GM18511 (cell line): ENCODE measurements around the gene IGFLR1.

Source experiments
- ATAC-seq: cut with Tn5 transposase; IDR thresholded peaks from one replicate; pipeline ENCODE4 v1.9.1; 2021; ENCODE audit warnings: mild to moderate bottlenecking, moderate library complexity; ENCODE audit not compliant: unreplicated experiment

Gene IGFLR1, protein sequence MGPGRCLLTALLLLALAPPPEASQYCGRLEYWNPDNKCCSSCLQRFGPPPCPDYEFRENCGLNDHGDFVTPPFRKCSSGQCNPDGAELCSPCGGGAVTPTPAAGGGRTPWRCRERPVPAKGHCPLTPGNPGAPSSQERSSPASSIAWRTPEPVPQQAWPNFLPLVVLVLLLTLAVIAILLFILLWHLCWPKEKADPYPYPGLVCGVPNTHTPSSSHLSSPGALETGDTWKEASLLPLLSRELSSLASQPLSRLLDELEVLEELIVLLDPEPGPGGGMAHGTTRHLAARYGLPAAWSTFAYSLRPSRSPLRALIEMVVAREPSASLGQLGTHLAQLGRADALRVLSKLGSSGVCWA

DNA sequence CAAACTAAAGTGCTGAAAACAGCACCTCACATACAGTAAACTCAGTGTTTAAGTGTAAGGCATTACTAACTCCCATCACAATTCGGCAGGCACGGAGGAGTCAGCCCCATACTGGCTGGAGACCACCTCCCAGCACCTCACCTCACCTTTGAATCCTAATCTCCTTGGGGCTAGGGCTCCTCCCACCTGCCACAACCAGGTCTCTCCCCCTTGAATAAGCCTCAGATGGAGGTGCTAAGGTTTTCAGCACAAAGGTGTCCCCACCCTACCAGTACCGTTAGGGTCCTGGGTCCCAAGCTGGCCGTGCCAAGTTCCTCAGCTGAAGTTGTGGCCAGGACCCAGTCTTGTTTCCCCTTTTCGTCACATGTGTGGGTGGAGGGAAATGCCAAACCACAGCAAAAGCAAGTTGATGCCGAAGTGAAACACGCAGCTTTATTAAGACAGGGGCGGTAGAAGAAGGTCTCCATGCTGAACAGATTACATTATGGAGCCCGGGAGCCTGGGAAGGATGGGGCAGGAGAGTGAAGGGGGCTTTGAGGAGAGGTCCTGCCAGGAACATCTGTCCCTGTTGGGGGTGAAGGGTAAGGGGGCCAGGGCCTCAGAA is at the start of gene IGFLR1:
Gene IGFLR1, minus strand, starts transcription at position 332 of the 604 bp plus-strand sequence. CDS start 1,272 bp downstream, outside the sequence.
- ATAC-seq = no peak

DNA sequence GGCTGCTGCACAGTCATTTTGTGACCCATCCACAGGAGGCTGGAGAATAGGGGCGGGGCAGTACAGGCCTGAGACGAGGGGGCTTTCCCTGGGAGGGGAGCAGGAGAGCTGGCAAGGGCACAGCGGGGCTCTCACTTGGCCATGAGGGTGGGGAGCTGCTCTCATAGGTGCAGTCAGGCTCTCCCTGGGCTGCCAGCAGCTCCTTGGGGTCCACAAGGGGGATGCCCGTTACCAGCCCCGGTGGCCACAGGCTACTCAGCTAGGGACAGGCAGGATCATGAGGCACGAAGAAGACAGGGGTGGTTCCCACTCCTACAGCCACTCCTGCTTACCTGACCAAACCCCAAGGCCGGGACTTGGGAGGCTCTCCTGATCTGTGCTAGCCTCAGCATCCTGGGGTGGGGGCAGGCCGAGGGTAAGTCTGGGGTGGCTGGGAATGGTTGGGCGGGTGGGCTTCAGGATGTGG is 49.6 kb upstream of the IGFLR1 start:
- no peak for ATAC-seq

DNA sequence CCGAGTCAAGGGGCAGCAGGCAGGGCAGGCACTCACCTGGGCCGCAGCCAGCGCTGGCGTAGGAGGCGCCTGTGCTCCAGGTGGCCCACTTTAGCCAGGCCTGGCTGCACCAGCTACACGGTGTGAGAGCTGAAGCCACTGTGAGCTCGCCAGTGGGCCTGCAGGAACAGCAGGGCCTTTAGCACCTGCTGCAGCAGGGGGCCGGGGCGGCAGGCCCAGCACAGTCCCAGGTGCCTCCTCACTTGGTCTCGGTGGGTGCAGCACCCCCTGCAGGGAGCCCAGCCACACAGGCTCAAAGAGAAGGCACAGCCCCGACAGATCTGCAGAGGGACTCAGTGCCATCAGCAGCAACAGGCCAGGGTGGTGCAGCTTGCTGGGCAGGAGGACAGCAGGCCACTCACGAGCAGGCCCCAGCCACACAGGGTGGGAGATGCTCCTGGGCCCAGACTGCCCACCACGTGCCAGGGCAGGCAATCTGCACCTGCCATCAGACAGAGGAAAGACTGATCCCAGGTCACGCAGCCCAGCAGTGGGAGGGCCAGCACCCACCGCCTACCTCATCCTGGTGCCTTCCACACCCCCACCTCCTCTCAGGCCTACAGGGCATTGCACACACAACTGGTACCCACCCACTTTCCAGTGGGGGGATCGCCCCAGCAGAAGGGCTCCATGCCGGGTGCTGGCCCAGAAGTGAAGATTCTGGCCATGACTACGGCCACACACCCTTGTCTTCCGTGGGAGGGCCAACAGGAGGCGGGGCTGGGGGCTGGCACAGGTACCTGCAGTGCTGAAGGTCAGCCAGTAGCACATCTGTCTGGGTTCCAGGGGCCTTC is 48.9 kb upstream of the IGFLR1 start:
- no peak for ATAC-seq

DNA sequence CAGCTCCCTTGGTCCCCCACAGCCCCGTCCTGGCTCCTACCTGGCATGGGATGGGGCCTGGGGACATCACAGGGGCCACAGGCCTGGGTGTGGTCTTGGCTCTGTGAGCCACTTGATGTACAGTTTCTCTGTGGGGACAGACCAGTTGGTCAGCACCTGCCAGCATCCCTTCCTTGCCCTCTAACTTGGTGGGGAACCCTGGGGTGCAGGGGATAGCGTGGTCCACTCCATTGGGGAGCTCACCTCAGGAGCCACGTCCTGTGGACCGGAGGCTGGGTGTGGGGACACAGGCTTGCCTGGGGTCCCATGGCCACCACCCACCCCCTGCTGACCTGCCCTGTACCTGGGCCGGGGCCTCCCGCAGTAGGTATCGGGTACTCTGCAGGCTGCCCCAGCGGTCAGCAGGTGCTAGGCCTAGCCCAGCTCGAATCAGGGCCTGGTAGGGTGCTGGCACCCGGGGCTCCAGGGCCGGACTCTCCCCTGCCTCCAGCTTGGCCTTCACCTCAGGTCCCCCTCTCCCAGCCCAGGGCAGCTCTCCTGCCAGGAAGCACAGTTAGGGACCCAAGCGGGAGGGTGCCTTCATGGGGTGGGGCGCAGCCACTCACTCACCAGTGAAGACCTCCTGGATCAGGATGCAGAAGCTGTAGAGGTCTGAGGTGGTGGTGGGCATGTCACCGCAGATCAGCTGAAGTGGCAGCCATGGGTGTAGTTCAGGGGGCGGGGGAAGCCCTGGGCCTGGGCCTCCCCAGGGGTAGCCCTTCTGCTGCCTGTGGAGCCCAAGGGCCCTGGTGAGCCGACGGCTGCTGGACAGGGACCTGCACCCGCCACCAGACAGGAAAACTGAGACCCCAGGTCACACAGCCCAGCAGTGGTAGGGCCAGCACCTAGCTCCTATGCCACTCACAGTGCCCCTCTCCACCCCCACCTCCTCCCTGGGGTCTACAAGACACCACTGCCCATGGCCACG is 48.0 kb upstream of the IGFLR1 start:
- no peak for ATAC-seq

DNA sequence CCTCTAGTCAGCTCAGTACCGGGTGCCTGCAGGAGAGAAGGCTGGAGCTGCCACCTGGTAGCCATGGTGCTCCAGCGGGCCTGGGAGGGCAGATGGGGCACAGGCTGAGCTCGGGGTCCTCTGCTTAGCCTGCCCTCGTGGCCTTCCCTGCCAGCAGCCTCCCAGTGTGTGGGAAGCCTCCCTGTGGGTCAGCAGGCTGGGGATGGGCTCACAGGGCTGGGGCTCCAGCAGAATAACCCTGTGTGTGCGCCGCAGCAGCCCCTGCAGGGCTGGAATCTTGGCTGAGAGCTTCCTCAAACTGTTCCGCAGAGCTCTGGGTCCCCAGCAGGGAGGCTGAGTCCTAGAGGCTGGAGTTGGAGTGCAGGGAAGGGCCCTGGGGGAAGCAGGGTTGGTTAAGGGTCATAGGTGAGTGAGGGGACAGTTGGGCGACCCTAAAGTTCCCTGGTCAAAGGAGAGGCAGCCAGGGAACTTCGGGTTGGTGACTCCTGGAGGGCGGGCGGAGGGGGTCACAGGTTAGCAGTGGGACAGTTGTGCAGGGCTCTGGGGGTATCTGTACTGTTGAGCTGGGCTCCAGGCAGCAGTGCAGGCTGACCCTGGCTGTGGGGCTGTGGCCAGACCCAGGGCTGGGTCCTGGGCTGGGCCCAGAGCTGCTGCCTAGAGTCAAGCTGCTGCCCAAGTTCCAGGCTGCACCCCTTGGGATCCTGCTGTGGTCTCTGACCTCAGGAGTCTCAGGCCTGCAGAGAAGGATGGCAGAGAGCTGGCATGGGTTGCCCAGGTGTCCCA is 47.1 kb upstream of the IGFLR1 start:
- ATAC-seq = no peak

DNA sequence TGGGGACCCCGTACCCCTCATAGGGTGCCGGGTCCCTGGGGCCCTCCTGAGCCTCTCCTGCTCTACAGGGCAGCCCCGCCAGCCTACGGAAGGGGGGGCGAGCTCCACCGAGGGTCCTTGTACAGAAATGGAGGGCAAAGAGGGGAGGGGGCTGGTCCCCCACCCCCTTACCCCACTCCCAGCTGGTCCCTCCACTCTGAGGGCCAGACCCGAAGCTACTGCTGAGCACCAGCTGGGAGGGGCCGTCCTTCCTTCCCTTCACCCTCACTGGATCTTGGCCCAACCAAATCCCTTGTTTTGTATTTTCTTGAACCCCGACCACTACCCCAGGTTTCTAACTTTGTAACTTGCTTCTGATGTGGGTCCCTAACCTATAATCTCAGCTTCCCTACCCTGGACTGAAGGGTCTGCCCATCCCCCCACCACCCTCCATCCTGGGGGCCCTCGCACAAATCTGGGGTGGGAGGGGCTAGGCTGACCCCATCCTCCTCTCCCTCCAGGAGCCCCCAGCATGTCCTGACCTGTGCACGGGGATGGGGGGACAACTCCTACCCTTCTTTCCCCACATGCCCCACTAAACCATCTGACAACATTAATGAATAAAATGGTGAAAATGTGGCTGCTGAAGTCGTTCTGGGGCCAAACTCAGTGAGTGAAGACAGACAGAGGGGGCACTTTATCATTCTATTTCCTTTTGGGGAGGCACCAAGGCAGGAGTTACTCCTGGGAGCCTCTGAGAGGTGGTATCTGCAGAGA is 46.1 kb upstream of the IGFLR1 start:
- no peak for ATAC-seq

DNA sequence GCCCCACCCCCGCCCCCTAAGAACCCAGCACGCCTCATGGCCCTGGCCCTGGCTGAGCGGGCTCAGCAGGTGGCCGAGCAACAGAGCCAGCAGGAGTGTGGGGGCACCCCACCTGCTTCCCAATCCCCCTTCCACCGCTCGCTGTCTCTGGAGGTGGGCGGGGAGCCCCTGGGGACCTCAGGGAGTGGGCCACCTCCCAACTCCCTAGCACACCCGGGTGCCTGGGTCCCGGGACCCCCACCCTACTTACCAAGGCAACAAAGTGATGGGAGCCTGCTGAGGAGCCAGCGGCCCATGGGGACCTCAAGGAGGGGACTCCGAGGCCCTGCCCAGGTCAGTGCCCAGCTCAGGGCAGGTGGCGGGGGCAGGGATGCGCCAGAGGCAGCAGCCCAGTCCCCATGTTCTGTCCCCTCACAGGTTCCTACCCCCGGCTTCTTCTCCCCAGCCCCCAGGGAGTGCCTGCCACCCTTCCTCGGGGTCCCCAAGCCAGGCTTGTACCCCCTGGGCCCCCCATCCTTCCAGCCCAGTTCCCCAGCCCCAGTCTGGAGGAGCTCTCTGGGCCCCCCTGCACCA is 45.1 kb upstream of the IGFLR1 start:
- ATAC-seq = no peak

DNA sequence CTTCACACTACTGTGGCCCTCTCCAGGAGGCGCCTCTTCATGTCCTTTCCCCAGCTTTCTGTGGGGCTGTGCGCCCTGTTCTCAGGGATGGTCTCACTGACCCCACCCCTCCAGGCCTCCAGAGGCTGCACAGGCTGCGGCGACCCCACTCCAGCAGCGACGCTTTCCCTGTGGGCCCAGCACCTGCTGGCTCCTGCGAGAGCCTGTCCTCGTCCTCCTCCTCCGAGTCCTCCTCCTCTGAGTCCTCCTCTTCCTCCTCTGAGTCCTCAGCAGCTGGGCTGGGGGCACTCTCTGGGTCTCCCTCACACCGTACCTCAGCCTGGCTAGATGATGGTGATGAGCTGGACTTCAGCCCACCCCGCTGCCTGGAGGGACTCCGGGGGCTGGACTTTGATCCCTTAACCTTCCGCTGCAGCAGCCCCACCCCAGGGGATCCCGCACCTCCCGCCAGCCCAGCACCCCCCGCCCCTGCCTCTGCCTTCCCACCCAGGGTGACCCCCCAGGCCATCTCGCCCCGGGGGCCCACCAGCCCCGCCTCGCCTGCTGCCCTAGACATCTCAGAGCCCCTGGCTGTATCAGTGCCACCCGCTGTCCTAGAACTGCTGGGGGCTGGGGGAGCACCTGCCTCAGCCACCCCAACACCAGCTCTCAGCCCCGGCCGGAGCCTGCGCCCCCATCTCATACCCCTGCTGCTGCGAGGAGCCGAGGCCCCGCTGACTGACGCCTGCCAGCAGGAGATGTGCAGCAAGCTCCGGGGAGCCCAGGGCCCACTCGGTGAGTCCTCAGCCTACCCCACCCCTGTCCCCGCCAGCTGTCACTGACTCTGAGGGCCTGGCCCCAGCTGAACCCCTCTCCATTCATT is 44.3 kb upstream of the IGFLR1 start:
- ATAC-seq = no peak

DNA sequence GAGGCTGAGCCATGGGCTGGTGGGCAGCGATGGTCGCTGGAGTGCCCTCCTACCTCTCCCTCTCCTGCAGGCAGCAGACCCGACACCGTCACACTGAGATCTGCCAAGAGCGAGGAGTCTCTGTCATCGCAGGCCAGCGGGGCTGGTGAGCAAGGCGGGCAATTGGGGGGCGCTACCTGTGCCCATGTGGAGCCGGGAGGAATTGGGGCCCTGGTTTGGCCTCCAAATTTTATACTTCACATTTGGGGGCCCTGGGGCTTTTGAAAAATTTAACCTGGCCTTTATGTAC is 43.0 kb upstream of the IGFLR1 start:
- no peak for ATAC-seq

DNA sequence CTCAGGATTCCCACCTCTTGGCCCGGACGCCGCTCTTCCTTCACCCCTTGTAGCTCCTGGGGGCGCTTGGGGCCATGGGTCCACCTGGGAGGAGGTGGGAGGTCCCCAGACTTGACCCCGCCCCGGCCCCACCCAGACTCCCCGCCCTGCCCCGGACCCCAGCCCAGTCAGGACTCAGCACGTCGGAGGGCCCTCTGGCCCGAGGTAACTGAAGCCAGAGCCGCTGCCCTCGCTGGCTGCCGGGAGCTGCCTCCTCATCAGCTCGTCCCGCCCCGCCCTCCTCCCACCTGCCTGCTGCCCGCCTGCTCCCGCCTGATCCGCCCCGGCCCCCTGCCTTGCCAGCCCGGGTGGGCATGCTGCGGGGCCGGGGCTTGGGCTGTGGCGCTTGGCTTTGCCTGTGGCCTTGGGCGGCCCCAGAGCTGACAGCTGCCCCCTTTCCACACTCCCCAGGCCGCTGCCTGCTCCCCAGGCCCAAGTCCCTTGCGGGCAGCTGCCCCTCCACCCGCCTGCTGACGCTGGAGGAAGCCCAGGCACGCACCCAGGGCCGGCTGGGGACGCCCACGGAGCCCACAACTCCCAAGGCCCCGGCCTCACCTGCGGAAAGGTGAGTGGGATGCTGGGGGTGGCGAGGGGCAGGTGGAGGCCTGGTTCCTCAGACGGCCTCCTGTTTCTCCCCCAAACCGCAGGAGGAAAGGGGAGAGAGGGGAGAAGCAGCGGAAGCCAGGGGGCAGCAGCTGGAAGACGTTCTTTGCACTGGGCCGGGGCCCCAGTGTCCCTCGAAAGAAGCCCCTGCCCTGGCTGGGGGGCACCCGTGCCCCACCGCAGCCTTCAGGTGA is 42.5 kb upstream of the IGFLR1 start:
- no peak for ATAC-seq

DNA sequence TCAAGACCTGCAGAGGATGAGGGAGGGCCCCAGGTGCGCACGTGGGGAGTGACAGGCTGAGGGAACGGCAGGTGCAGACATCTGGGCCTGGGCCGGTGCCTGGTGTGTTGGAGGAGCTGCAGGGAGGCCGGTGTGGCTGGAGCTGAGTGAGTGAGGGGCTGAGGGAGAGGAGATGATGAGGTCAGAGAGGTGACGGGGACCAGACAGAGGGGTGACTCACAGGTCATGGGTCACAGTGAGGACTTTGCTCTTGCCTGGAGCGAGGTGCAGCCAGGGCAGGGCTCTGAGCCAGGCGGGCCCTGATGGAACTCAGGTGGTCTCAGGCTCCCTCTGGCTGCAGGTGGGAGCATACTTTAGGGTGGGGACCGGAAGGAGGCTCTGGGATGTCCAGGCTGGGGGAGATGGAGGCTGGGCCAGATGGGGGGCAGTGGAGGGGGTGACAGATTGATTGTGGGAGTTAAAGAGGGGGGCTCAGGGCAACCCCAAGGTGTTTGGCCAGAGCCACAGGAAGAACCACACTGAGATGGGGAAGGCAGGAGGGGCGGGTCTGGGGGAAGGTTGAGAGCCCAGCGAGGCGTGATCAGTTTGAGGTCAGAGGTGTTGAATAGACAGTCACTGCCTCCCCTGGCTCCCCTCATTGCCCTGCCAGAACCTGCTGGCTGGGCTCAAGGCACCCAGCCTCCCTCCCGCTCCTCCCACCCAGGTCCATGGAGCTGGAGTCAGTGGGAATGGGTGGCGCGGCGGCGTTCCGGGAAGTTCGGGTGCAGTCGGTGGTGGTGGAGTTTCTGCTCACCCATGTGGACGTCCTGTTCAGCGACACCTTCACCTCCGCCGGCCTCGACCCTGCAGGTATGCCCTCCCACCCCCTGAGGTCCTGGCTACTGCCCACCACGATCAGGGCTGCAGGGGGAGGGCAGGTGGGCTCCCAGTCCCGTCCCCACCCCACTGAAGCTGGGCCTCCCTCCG is 41.5 kb upstream of the IGFLR1 start:
- no peak for ATAC-seq

DNA sequence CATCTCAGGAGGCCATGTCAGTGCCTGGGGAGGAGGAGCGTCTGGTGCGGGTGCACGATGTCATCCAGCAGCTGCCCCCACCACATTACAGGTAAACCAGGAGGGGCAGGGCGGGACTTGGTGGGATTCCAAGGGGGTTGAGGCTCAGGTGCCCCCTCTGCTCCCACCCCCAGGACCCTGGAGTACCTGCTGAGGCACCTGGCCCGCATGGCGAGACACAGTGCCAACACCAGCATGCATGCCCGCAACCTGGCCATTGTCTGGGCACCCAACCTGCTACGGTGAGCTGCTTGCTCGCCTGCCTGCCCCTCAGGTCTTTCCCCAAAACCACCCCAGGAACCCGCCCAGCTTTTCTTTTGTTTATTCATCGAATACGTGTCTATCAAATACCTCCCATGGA is 40.3 kb upstream of the IGFLR1 start:
- no peak for ATAC-seq

DNA sequence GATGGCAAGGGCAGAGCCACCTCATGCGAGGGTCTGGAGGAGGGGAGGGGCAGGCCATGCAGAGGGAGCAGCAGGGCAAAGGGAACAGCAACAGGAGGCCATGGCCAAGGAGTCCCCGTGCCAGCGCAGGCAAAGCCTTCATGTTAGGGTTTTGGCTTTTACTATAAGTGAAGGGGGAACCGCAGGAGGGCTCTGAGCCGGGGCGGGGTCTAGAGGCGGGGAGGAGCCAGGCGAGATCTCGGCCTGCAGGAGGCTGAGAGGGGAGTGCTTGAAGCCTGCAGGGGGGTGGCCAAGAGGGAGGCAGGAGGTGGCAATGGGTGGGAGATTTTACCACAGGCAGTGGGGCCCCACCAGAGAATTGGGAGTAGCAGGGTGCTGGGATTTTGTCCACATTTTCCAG is 39.4 kb upstream of the IGFLR1 start:
- ATAC-seq = no peak

DNA sequence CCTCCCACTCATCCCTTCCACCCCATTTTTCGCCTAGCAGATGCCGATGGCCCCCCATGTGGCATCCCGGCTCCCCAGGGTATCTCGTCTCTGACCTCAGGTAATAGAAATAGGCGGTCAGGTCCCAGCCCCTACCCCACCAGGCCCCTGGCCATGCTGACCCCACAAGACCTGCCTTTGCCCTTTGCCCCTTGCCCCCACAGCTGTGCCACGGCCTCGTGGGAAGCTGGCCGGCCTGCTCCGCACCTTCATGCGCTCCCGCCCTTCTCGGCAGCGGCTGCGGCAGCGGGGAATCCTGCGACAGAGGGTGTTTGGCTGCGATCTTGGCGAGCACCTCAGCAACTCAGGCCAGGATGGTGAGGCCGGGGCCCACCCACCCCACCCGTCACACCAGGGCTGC is 38.5 kb upstream of the IGFLR1 start:
- ATAC-seq = no peak

DNA sequence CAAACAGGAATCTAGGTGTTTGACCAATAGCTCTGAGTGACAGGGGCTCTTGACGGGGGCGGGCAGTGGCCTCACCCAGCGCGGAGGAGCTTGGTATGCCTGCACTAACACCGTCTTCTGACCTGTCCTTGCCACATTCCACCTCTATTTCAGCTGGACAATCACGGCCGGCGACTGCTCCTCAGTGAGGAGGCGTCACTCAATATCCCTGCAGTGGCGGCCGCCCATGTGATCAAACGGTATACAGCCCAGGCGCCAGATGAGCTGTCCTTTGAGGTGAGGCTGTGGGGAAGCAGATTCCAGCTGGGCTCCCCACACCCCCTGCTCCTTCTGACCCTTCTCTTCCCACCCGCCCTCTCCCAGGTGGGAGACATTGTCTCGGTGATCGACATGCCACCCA is 37.8 kb upstream of the IGFLR1 start:
- no peak for ATAC-seq

DNA sequence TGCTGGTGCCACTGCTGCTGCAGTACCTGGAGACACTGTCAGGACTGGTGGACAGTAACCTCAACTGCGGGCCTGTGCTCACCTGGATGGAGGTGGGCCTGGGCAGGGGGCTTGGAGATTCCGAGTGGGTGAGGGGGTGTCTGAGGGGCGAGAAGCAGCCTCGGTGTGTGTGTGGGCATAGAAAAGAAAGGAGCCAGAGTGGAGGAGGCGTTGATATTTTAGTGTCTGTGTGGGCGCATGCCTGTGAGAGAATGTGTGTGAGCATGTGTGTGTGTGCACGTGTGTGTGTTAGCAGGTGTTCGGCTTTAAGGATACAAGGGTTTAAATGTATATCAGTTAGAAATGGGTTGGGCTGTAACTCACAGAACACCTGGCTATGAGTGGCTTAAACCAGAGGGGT is 36.8 kb upstream of the IGFLR1 start:
- no peak for ATAC-seq
